ENCODE data around the gene GPR137C.

The GPR137C gene

GRCh38 chr14:52678591-52678990, 126.0 kb downstream of the GPR137C start:
- DNase-seq (ENCODE audit: low read depth): no peak

GRCh38 chr14:52683985-52684520, 131.4 kb downstream of the GPR137C start:
- DNase-seq (ENCODE audit: low read depth): no peak

- no peak for DNase-seq (ENCODE audit: low read depth)
These were observed 133.5 kb downstream of the GPR137C start for GRCh38 chr14:52686176-52686575.

All from stimulated activated CD8-positive, alpha-beta memory T cell treated with anti-CD3 and anti-CD28 coated beads, Interleukin-4, amount 100 ng/mL, for 24 hours (primary cell).